ENCODE measurements around the gene HOXC4. TPM values are rescaled to one million over a fixed set of nuclear protein-coding genes. Genes with fewer than 3 reads are reported as not detected.

The HOXC4 gene
- total and polyA plus RNA-seq, 12 donors, result 0.03 to 0.22 (median 0.21) TPM; not detected in 8

DNA sequence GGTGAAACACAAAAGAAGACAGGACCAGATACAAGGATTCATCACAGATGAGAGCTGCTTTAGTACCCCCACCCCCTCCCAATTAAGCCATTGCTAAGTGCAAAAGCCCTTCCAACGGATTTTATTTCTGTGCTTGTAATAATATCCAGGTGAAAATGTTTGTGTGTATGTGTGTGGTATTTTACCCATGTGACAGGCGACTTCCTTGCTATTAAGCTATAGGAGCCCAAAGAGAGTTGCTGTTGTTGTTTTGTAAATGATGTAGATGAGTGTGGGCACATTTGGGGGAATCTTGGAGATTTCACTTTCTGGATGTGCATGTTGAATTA is 3.2 kb upstream of the HOXC4 start:
- peaks cover 33 to 99% (median 98%) of the 10 kb centered on the region in 7 donors for H3K27me3 ChIP-seq
- 14 to 19% methylated on average over 2 of the region's 2 CpGs for WGBS, 2 donors
- H3K27ac ChIP-seq, result no peak overlapping the region
- no peaks in the 10 kb centered on the region for H3K9me3 ChIP-seq
- ATAC-seq (no peak), DNase-seq (no peak)
- TF ChIP-seq, protein P1, sequence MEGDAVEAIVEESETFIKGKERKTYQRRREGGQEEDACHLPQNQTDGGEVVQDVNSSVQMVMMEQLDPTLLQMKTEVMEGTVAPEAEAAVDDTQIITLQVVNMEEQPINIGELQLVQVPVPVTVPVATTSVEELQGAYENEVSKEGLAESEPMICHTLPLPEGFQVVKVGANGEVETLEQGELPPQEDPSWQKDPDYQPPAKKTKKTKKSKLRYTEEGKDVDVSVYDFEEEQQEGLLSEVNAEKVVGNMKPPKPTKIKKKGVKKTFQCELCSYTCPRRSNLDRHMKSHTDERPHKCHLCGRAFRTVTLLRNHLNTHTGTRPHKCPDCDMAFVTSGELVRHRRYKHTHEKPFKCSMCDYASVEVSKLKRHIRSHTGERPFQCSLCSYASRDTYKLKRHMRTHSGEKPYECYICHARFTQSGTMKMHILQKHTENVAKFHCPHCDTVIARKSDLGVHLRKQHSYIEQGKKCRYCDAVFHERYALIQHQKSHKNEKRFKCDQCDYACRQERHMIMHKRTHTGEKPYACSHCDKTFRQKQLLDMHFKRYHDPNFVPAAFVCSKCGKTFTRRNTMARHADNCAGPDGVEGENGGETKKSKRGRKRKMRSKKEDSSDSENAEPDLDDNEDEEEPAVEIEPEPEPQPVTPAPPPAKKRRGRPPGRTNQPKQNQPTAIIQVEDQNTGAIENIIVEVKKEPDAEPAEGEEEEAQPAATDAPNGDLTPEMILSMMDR (IDR thresholded peaks at IDR 0.05), result no peak
- intact Hi-C loops (cut with DNase I), result no loop called here
- H3K4me1 ChIP-seq, result peaks cover 0 to 26% (median 10%) of the 10 kb centered on the region in 9 donors
- H3K36me3 ChIP-seq, result no peaks in the 10 kb centered on the region
- no peak overlapping the region for H3K4me3 ChIP-seq

DNA sequence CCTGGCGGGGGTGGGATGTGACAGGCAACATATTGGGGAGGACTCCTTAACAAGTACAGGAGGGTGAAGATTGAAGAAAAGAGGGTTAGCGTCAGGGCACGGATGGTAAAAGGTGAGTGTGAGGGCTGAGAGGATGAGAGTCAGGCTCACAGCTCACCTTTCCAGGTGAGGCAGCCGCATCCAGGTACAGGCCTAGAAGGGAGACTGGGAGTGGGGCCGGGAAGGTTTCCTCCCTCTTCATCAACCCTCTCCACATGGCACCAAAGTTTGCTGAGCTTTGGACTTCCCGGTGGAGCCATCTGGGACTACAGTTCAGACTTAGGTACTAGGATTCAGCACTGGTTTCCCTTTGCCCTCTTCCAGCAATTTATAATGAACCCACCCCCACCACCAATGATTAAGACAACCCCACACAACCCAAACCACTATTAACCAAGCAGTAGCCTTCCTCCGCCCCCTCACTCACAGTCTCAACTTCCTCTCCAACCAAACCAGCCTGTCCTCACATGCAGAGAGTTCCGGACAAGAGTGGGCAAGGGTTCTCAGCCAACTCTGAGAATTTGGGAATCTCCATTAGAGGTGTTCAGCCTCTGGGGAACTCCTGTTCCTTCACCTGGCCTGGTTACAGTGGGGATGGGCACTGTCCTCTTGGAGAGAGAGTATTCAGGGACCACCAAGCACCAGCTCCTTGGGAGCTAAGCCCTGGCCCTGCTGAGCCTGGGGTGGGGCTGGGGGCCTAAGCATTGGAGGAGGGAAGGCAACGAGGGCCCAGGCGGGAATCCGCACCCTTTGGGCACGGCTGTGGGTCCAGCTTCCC is 2.4 kb upstream of the HOXC4 start:
- no peaks in the 10 kb centered on the region for H3K9me3 ChIP-seq
- no peak for ATAC-seq
- H3K27me3 ChIP-seq, result peaks cover 28 to 99% (median 98%) of the 10 kb centered on the region in 7 donors
- TF ChIP-seq, protein P1 (IDR thresholded peaks at IDR 0.05), result no peak
- intact Hi-C loops (cut with DNase I), result no loop called here
- H3K27ac ChIP-seq, result no peak overlapping the region
- peaks cover 0 to 26% (median 10%) of the 10 kb centered on the region in 9 donors for H3K4me1 ChIP-seq
- no peak overlapping the region for H3K4me3 ChIP-seq
- no peaks in the 10 kb centered on the region for H3K36me3 ChIP-seq
- 10 to 18% methylated on average over 12 of the region's 12 CpGs for WGBS, 2 donors
- DNase-seq, result no peak

- peaks cover 21 to 99% (median 98%) of the 10 kb centered on the region in 7 donors for H3K27me3 ChIP-seq
- H3K4me1 ChIP-seq, result peaks cover 0 to 21% (median 8%) of the 10 kb centered on the region in 9 donors
- TF ChIP-seq, protein P1 (IDR thresholded peaks at IDR 0.05), result no peak
- 9 to 16% methylated on average over 24 of the region's 24 CpGs for WGBS, 2 donors
- ATAC-seq, result no peak
- H3K36me3 ChIP-seq, result no peaks in the 10 kb centered on the region
- peak overlapping the region in 1 of 10 donors; percentile 3 for H3K4me3 ChIP-seq
- no peak for DNase-seq
- H3K27ac ChIP-seq, result no peak overlapping the region
- H3K9me3 ChIP-seq, result no peaks in the 10 kb centered on the region
- intact Hi-C loops (cut with DNase I), result no loop called here
Observed at GRCh38 chr12:54051874-54052437, 1.7 kb upstream of the HOXC4 start.

- Histone ChIP-seq H3K27ac (peak overlapping the region in 1 of 10 donors; percentile 61), H3K36me3 (no peaks in the 10 kb centered on the region), H3K27me3 (peaks cover 16 to 99% (median 97%) of the 10 kb centered on the region in 7 donors), H3K4me3 (peak overlapping the region in 3 of 10 donors; percentile 3 to 52 (median 52)), H3K4me1 (peaks cover 0 to 16% (median 4%) of the 10 kb centered on the region in 9 donors), H3K9me3 (no peaks in the 10 kb centered on the region)
- TF ChIP-seq, protein P1 (IDR thresholded peaks at IDR 0.05), result no peak
- intact Hi-C loops (cut with DNase I), result no loop called here
- 6 to 20% methylated on average over 10 of the region's 10 CpGs for WGBS, 2 donors
- peak in 5 of 8 donors; percentile 10 to 39 (median 15) for ATAC-seq
- DNase-seq, result no peak
Observed at GRCh38 chr12:54052438-54053002, 1.1 kb upstream of the HOXC4 start.
